HEK293 (cell line): ENCODE measurements around the gene CLEC2D.

Experiments
- ATF2 ChIP-seq: fragments of 450-650 bp; formaldehyde crosslinking; IDR thresholded peaks from 2 replicates; pipeline ENCODE4 v1.5.1; 2016; ENCODE audit warnings: missing biosample characterization, missing genetic modification characterization, low read depth
- GLI4 ChIP-seq: fragments of 450-650 bp; formaldehyde crosslinking; IDR thresholded peaks from 2 replicates; pipeline ENCODE4 v1.5.1; 2016; ENCODE audit warnings: missing biosample characterization, missing genetic modification characterization
- GLIS1 ChIP-seq: fragments of 450-650 bp; formaldehyde crosslinking; IDR thresholded peaks from 2 replicates; pipeline ENCODE4 v1.5.1; 2016; ENCODE audit warnings: missing biosample characterization, missing genetic modification characterization
- IKZF3 ChIP-seq: fragments of 450-650 bp; IDR thresholded peaks from 2 replicates; pipeline ENCODE4 v1.5.0; 2018; ENCODE audit warnings: missing biosample characterization, mild to moderate bottlenecking, missing genetic modification characterization, moderate library complexity
- INSM2 ChIP-seq: fragments of 450-650 bp; formaldehyde crosslinking; IDR thresholded peaks from 2 replicates; pipeline ENCODE4 v1.5.1; 2016; ENCODE audit warnings: missing biosample characterization, missing genetic modification characterization
- KLF9 ChIP-seq: fragments of 450-650 bp; formaldehyde crosslinking; IDR thresholded peaks from 2 replicates; pipeline ENCODE4 v1.5.1; 2016; ENCODE audit warnings: missing biosample characterization, missing genetic modification characterization, low read depth
- PATZ1 ChIP-seq: fragments of 450-650 bp; formaldehyde crosslinking; IDR thresholded peaks from 2 replicates; pipeline ENCODE4 v1.5.1; 2016; ENCODE audit warnings: missing biosample characterization, missing genetic modification characterization
- PRDM1 ChIP-seq: fragments of 450-650 bp; formaldehyde crosslinking; IDR thresholded peaks from 2 replicates; pipeline ENCODE4; 2016; ENCODE audit warnings: missing biosample characterization, missing genetic modification characterization
- WT1 ChIP-seq: fragments of 450-650 bp; formaldehyde crosslinking; IDR thresholded peaks from 2 replicates; pipeline ENCODE4 v1.5.1; 2016; ENCODE audit warnings: missing biosample characterization, missing genetic modification characterization
- ZBTB11 ChIP-seq: fragments of 450-650 bp; formaldehyde crosslinking; conservative IDR thresholded peaks from 2 replicates; pipeline ENCODE4 v1.5.1; 2016; ENCODE audit warnings: low read depth, missing biosample characterization, missing genetic modification characterization
- ZFP69B ChIP-seq: fragments of 450-650 bp; formaldehyde crosslinking; IDR thresholded peaks from 2 replicates; pipeline ENCODE4 v1.5.1; 2016; ENCODE audit warnings: missing biosample characterization, missing genetic modification characterization
- ZIC2 ChIP-seq: fragments of 450-650 bp; formaldehyde crosslinking; IDR thresholded peaks from 2 replicates; pipeline ENCODE4 v1.5.1; 2016; ENCODE audit warnings: missing biosample characterization, missing genetic modification characterization
- ZNF112 ChIP-seq: fragments of 450-650 bp; formaldehyde crosslinking; IDR thresholded peaks from 2 replicates; pipeline ENCODE4 v1.5.0; 2017; ENCODE audit warnings: missing biosample characterization, missing genetic modification characterization
- ZNF174 ChIP-seq: fragments of 450-650 bp; formaldehyde crosslinking; IDR thresholded peaks from 2 replicates; pipeline ENCODE4 v1.5.0; 2017; ENCODE audit warnings: missing biosample characterization, mild to moderate bottlenecking, missing genetic modification characterization
- ZNF280C ChIP-seq: fragments of 450-650 bp; formaldehyde crosslinking; IDR thresholded peaks from 2 replicates; pipeline ENCODE4 v1.5.1; 2016; ENCODE audit warnings: missing biosample characterization, missing genetic modification characterization
- ZNF292 ChIP-seq: fragments of 450-650 bp; formaldehyde crosslinking; IDR thresholded peaks from 2 replicates; pipeline ENCODE4 v1.5.1; 2016; ENCODE audit warnings: low read depth, missing biosample characterization, missing genetic modification characterization, borderline replicate concordance
- ZNF324 ChIP-seq: fragments of 450-650 bp; formaldehyde crosslinking; IDR thresholded peaks from 2 replicates; pipeline ENCODE4 v1.5.1; 2016; ENCODE audit warnings: missing biosample characterization, missing genetic modification characterization
- ZNF433 ChIP-seq: fragments of 450-650 bp; formaldehyde crosslinking; IDR thresholded peaks from 2 replicates; pipeline ENCODE4 v1.5.1; 2016; ENCODE audit warnings: missing biosample characterization, missing genetic modification characterization, low read depth
- ZNF626 ChIP-seq: fragments of 450-650 bp; sonication (Bioruptor Pico); formaldehyde crosslinking; IDR thresholded peaks from 2 replicates; pipeline ENCODE4 v1.5.1; 2018; ENCODE audit warnings: missing biosample characterization, missing genetic modification characterization, inconsistent platforms
- ZNF639 ChIP-seq: fragments of 450-650 bp; formaldehyde crosslinking; IDR thresholded peaks from 2 replicates; pipeline ENCODE4 v1.5.1; 2016; ENCODE audit warnings: missing biosample characterization, missing genetic modification characterization
- ZNF664 ChIP-seq: fragments of 450-650 bp; formaldehyde crosslinking; IDR thresholded peaks from 2 replicates; pipeline ENCODE4 v1.5.1; 2016; ENCODE audit warnings: missing biosample characterization, missing genetic modification characterization
- ZNF76 ChIP-seq: fragments of 450-650 bp; formaldehyde crosslinking; IDR thresholded peaks from 2 replicates; pipeline ENCODE4; 2016; ENCODE audit warnings: low read depth, missing biosample characterization, missing genetic modification characterization, borderline replicate concordance
- ZSCAN30 ChIP-seq: fragments of 450-650 bp; IDR thresholded peaks from 2 replicates; pipeline ENCODE4 v1.5.1; 2018; ENCODE audit warnings: missing biosample characterization, mild to moderate bottlenecking, missing genetic modification characterization, moderate library complexity

CLEC2D gene

GRCh38 chr12:9647825-9648700 is 21.4 kb upstream of the CLEC2D start (continued):
- TF ChIP-seq INSM2 (no peak), ZNF112 (tag by site-specific recombination) (no peak), PRDM1 (0 out of 2 replicates have a peak, but pooled peaks have one; percentile 39), ZBTB11 (tag by site-specific recombination) (peak; percentile 93), ZFP69B (tag by site-specific recombination) (peak; percentile 89), ZNF626 (tag by site-specific recombination) (no peak), PATZ1 (tag by site-specific recombination) (peak; percentile 97), ZIC2 (tag by site-specific recombination) (peak; percentile 48), KLF9 (tag by site-specific recombination) (peak; percentile 69), GLIS1 (tag by site-specific recombination) (peak; percentile 79), ZSCAN30 (peak; percentile 58; the same call in 1 of the 2 replicates), ZNF292 (tag by site-specific recombination) (no peak), ATF2 (tag by site-specific recombination) (no peak), ZNF324 (tag by site-specific recombination) (0 out of 2 replicates have a peak, but pooled peaks have one; percentile 12), WT1 (tag by site-specific recombination) (peak; percentile 13), ZNF280C (tag by site-specific recombination) (no peak), ZNF664 (tag by site-specific recombination) (no peak), ZNF433 (no peak), GLI4 (no peak), ZNF76 (tag by site-specific recombination) (no peak), ZNF174 (tag by site-specific recombination) (no peak), IKZF3 (tag by site-specific recombination) (peak; percentile 72), ZNF639 (no peak)
